H1 (cell line): ENCODE results near the gene PM20D1. TPM values are rescaled to one million over a fixed set of nuclear protein-coding genes. Genes with fewer than 3 reads are reported as not detected.

Experiments
- CTCF ChIA-PET: fragments of 300-600 bp; sonication (Branson Sonifier 250); formaldehyde crosslinking; loops from one replicate; lab custom pipeline; 2021; ENCODE audit not compliant: partially characterized antibody; lab: Charles Lee
- POLR2A ChIA-PET: fragments of 300-600 bp; sonication (Branson Sonifier 250); formaldehyde crosslinking; loops from one replicate; lab custom pipeline; 2021; ENCODE audit warnings: inconsistent platforms; ENCODE audit not compliant: partially characterized antibody; lab: Charles Lee
- DNase-seq, 2 experiments: peaks; one replicate each; pipeline versions ENCODE4 v3.0.0 to v3.0.0-alpha.2; 2010 to 2022; ENCODE audit warnings: low spot score in 2 of 2, low read depth in 1 of 2, mixed read lengths in 1 of 2
- FAIRE-seq: peaks from 2 replicates; lab custom pipeline; 2011; peaks lifted over from hg19 to GRCh38; lab: Jason Lieb, UNC
- H2AFZ ChIP-seq: 2 replicates; pipeline ENCODE4 v1.8.1; 2012; ENCODE audit warnings: low read length, inconsistent platforms
- H2AK5ac ChIP-seq: 2 replicates; pipeline ENCODE4 v1.6.1; 2013; ENCODE audit warnings: low read depth, low read length
- H2BK120ac ChIP-seq: replicated peaks from 2 replicates; pipeline ENCODE3; 2013; ENCODE audit warnings: low read depth, low read length, inconsistent platforms
- H2BK12ac ChIP-seq: 2 replicates; pipeline ENCODE4 v1.6.1; 2013; ENCODE audit warnings: low read depth, low read length
- H2BK15ac ChIP-seq: 2 replicates; pipeline ENCODE4 v1.6.1; 2013; ENCODE audit warnings: low read length
- H2BK20ac ChIP-seq: 2 replicates; pipeline ENCODE4 v1.6.1; 2013; ENCODE audit warnings: low read length
- H2BK5ac ChIP-seq: 2 replicates; pipeline ENCODE4 v1.6.1; 2013; ENCODE audit warnings: low read depth, low read length
- H3K14ac ChIP-seq: 2 replicates; pipeline ENCODE4 v1.6.1; 2013; ENCODE audit warnings: inconsistent platforms; ENCODE audit not compliant: insufficient read length
- H3K18ac ChIP-seq: 2 replicates; pipeline ENCODE4 v1.6.1; 2013; ENCODE audit warnings: low read length; ENCODE audit errors: extremely low read depth
- H3K23ac ChIP-seq: 2 replicates; pipeline ENCODE4 v1.6.1; 2013; ENCODE audit warnings: inconsistent platforms; ENCODE audit not compliant: insufficient read length
- H3K23me2 ChIP-seq: 2 replicates; pipeline ENCODE4 v1.6.1; 2013; ENCODE audit warnings: low read depth, low read length
- H3K27ac ChIP-seq: 2 replicates; pipeline ENCODE4 v1.6.1; 2011; ENCODE audit warnings: low read depth, low read length, inconsistent platforms
- H3K27me3 ChIP-seq, 4 experiments: replicated peaks in 1 of 4; 1 replicate in 1 of 4; 2 replicates in 3 of 4; pipeline versions ENCODE4 v1.6.1 to v1.8.1; 2011 to 2013; ENCODE audit warnings: low read length in 3 of 4, mild to moderate bottlenecking in 3 of 4, inconsistent platforms in 2 of 4, mixed read lengths in 2 of 4, moderate library complexity in 1 of 4; ENCODE audit not compliant: control insufficient read depth in 3 of 4, insufficient read depth in 3 of 4; ENCODE audit errors: extremely low read depth in 1 of 4
- H3K36me3 ChIP-seq, 4 experiments: 2 replicates each; pipeline versions ENCODE4 v1.6.1 to v1.8.1; 2011 to 2013; ENCODE audit warnings: mild to moderate bottlenecking in 4 of 4, low read length in 3 of 4, moderate library complexity in 2 of 4, control low read depth in 1 of 4, inconsistent platforms in 1 of 4; ENCODE audit not compliant: insufficient read depth in 4 of 4, control insufficient read depth in 2 of 4
- H3K4ac ChIP-seq: replicated peaks from 2 replicates; pipeline ENCODE3; 2013; ENCODE audit warnings: low read length, low read depth, mixed read lengths, inconsistent platforms; ENCODE audit not compliant: insufficient read length
- H3K4me1 ChIP-seq, 4 experiments: replicated peaks in 1 of 4; 1 replicate in 1 of 4; 2 replicates in 3 of 4; pipeline versions ENCODE4 v1.6.1 to v1.8.1; 2011 to 2013; ENCODE audit warnings: low read length in 3 of 4, inconsistent platforms in 2 of 4, mixed read lengths in 1 of 4; ENCODE audit not compliant: insufficient read depth in 4 of 4, control insufficient read depth in 3 of 4
- H3K4me2 ChIP-seq, 2 experiments: 2 replicates each; pipeline versions ENCODE4 v1.6.1 to v1.8.1; 2011 to 2013; ENCODE audit warnings: low read depth in 2 of 2, low read length in 2 of 2, control low read depth in 1 of 2, inconsistent platforms in 1 of 2, mild to moderate bottlenecking in 1 of 2; ENCODE audit not compliant: insufficient read depth in 1 of 2
- H3K4me3 ChIP-seq, 4 experiments: fragments of 200-600, 300-600 bp in 1 of 4; sonication (generic), shearing (Covaris generic), sonication (Bioruptor Twin) in 1 of 4; 2 replicates each; pipeline versions ENCODE4 v1.5.1 to v1.8.1; 2011 to 2016; ENCODE audit warnings: low read length in 4 of 4, low read depth in 3 of 4, control low read depth in 2 of 4, inconsistent platforms in 2 of 4, mild to moderate bottlenecking in 2 of 4, mixed read lengths in 1 of 4, moderate library complexity in 1 of 4; ENCODE audit not compliant: insufficient read depth in 2 of 4; ENCODE audit errors: extremely low read depth in 1 of 4
- H3K56ac ChIP-seq: replicated peaks from 2 replicates; pipeline ENCODE3; 2013; ENCODE audit warnings: low read depth, mild to moderate bottlenecking, mixed read lengths, low read length, inconsistent platforms; ENCODE audit not compliant: insufficient read length
- H3K79me1 ChIP-seq: 2 replicates; pipeline ENCODE4 v1.6.1; 2013; ENCODE audit warnings: low read depth, low read length, control low read depth
- H3K79me2 ChIP-seq, 2 experiments: 2 replicates each; pipeline versions ENCODE4 v1.6.1 to v1.8.1; 2012 to 2013; ENCODE audit warnings: low read length in 2 of 2, mild to moderate bottlenecking in 2 of 2, inconsistent platforms in 1 of 2; ENCODE audit not compliant: insufficient read depth in 2 of 2, control insufficient read depth in 1 of 2
- H3K9ac ChIP-seq, 4 experiments: replicated peaks in 1 of 4; 1 replicate in 1 of 4; 2 replicates in 3 of 4; pipeline versions ENCODE4 v1.6.1 to v1.8.1; 2011 to 2013; ENCODE audit warnings: low read depth in 3 of 4, low read length in 3 of 4, control low read depth in 2 of 4, mild to moderate bottlenecking in 2 of 4, moderate library complexity in 2 of 4, inconsistent platforms in 1 of 4; ENCODE audit errors: extremely low read depth in 1 of 4
- H3K9me3 ChIP-seq, 2 experiments: 2 replicates each; pipeline versions ENCODE4 v1.6.1 to v1.8.1; 2012 to 2013; ENCODE audit warnings: mild to moderate bottlenecking in 2 of 2, moderate library complexity in 2 of 2, control low read depth in 1 of 2, inconsistent platforms in 1 of 2, low read depth in 1 of 2, low read length in 1 of 2, mixed read lengths in 1 of 2; ENCODE audit not compliant: insufficient read depth in 2 of 2
- H4K20me1 ChIP-seq, 2 experiments: replicated peaks in 1 of 2; 2 replicates each; pipeline versions ENCODE3 to v1.8.1; 2011 to 2013; ENCODE audit warnings: inconsistent platforms in 2 of 2, low read length in 2 of 2, mild to moderate bottlenecking in 1 of 2; ENCODE audit not compliant: insufficient read depth in 2 of 2, control insufficient read depth in 1 of 2
- H4K5ac ChIP-seq: 2 replicates; pipeline ENCODE4 v1.6.1; 2013; ENCODE audit warnings: low read length, low read depth, mixed read lengths, inconsistent platforms; ENCODE audit not compliant: insufficient read length
- H4K8ac ChIP-seq: 2 replicates; pipeline ENCODE4 v1.8.0; 2013; ENCODE audit warnings: mild to moderate bottlenecking, moderate library complexity, low read length, inconsistent platforms; ENCODE audit not compliant: insufficient read depth; ENCODE audit errors: extremely low read depth
- H4K91ac ChIP-seq: replicated peaks from 2 replicates; pipeline ENCODE3; 2013; ENCODE audit warnings: low read length, mixed read lengths, inconsistent platforms; ENCODE audit not compliant: insufficient read length
- CTCF ChIP-seq, 3 experiments: IDR thresholded peaks; 1 replicate in 2 of 3; 2 replicates in 1 of 3; pipeline versions ENCODE4 v1.5.1 to v1.6.1; 2011; ENCODE audit warnings: low read length in 3 of 3, mild to moderate bottlenecking in 3 of 3, inconsistent platforms in 2 of 3, low read depth in 1 of 3, moderate library complexity in 1 of 3; ENCODE audit not compliant: insufficient read depth in 1 of 3; ENCODE audit errors: control extremely low read depth in 1 of 3
- RAD21 ChIP-seq, 2 experiments: IDR thresholded peaks in 1 of 2; conservative IDR thresholded peaks in 1 of 2; 2 replicates each; pipeline ENCODE4 v1.6.1; 2011; ENCODE audit warnings: low read depth in 2 of 2, low read length in 2 of 2, improper control_type of control experiment in 1 of 2, inconsistent platforms in 1 of 2, mild to moderate bottlenecking in 1 of 2, moderate library complexity in 1 of 2
- SP2 ChIP-seq: IDR thresholded peaks from 2 replicates; pipeline ENCODE4 v1.6.1; 2012; ENCODE audit warnings: mild to moderate bottlenecking, low read length, inconsistent platforms
- WGBS, 2 experiments: shearing (Covaris generic) in 1 of 2; methylation state at CpG; one replicate each; pipeline versions ENCODE4 v1.1.6 to v1.1.7; 2013 to 2015; ENCODE audit warnings: low lambda C conversion rate in 2 of 2, mixed read lengths in 2 of 2, inconsistent platforms in 1 of 2, low coverage in 1 of 2, missing lambda C conversion rate in 1 of 2; ENCODE audit not compliant: insufficient replicate concordance in 2 of 2, insufficient coverage in 1 of 2, insufficient read length in 1 of 2; ENCODE audit errors: extremely low coverage in 1 of 2, missing lambda C conversion rate in 1 of 2; 5-methylcytosine and 5-hydroxymethylcytosine counted together
- polyA plus RNA-seq, 7 experiments: library from polyadenylated mRNA; depleted of rRNA in 3 of 7; stranded (reverse) in 5 of 7; unstranded in 2 of 7; fragments of >200 nt in 5 of 7; fragments of 200-250 nt in 2 of 7; gene quantifications; 1 replicate in 5 of 7; 2 replicates in 1 of 7; 4 replicates in 1 of 7; pipeline versions ENCODE4 v1.2.1 to v1.2.3, GENCODE V29; 2011 to 2013; ENCODE audit warnings: missing spikeins in 2 of 7, mixed read lengths in 2 of 7
- total RNA-seq: library from RNA; stranded (reverse); fragmentation: NEBNext Ultra II Directional; extraction: Animal tissue kit (Norgen Biotek cat#: 25700); gene quantifications from 2 replicates; pipeline ENCODE4 v1.2.1, GENCODE V29; 2021

The PM20D1 gene
- total and polyA plus RNA-seq, 2 of the 8 experiments (the other 6 are each of a cell fraction or from before 2014, with no cell fraction given): 0.05 TPM; not detected in 1

- no peaks in the 10 kb centered on the region for H4K20me1 ChIP-seq
- no peak overlapping the region for H2AFZ ChIP-seq
- no peak overlapping the region for H4K5ac ChIP-seq
- no peak overlapping the region for H3K18ac ChIP-seq
- no peaks in the 10 kb centered on the region for H3K9me3 ChIP-seq
- no peak overlapping the region for H3K56ac ChIP-seq
- ChIA-PET POLR2A (interaction anchor here (0.8 to 1.5 kb wide), 6 partner anchors 14 to 186 kb away, joined by 3 to 4 read pairs (median 3); partner anchors contain the start of gene NUCKS1), CTCF (interaction anchor here (0.5 to 11.7 kb wide), 67 partner anchors 8 to 636 kb away, joined by 3 to 206 read pairs (median 5); no protein-coding TSS in a partner anchor)
- no peak overlapping the region for H4K8ac ChIP-seq
- H3K23ac ChIP-seq: no peak overlapping the region
- H3K23me2 ChIP-seq: no peaks in the 10 kb centered on the region; the same call in 1 of the 2 replicates
- no peak overlapping the region for H2BK12ac ChIP-seq
- no peak overlapping the region for H2BK5ac ChIP-seq
- no peak overlapping the region for H3K4me3 ChIP-seq
- no peaks in the 10 kb centered on the region for H3K27me3 ChIP-seq
- no peak overlapping the region for H2AK5ac ChIP-seq
- H3K9ac ChIP-seq: no peak overlapping the region
- H2BK120ac ChIP-seq: no peak overlapping the region
- H3K79me1 ChIP-seq: no peaks in the 10 kb centered on the region
- DNase-seq: peak in 1 of 2 experiments; percentile 70
- no peak overlapping the region for H3K4me2 ChIP-seq
- no peak overlapping the region for H3K27ac ChIP-seq
- no peak overlapping the region for H3K14ac ChIP-seq
- H2BK15ac ChIP-seq: no peak overlapping the region
- WGBS, 2 experiments: 86% methylated on average over 5 of the region's 5 CpGs; no CpG with 5 or more reads in 1 of the 2 experiments
- H4K91ac ChIP-seq: no peak overlapping the region
- peaks cover 8 to 28% (median 24%) of the 10 kb centered on the region in 4 experiments for H3K36me3 ChIP-seq
- no peak overlapping the region for H3K4ac ChIP-seq
- H3K79me2 ChIP-seq: no peaks in the 10 kb centered on the region
- no peaks in the 10 kb centered on the region for H3K4me1 ChIP-seq
- TF ChIP-seq CTCF (IDR thresholded peaks at IDR 0.05; ENCODE audit: control extremely low read depth in 1 of 3, insufficient read depth in 1 of 3, low read depth in 1 of 3, low read length in 3 of 3) (peak; percentile 82 to 84 (median 84)), RAD21 (IDR thresholded peaks at IDR 0.05 in 1 of 2, conservative IDR thresholded peaks at IDR 0.05 in 1 of 2; ENCODE audit: low read depth in 2 of 2, low read length in 2 of 2) (peak; percentile 93 to 95), SP2 (no peak)
- no peak for FAIRE-seq
- H2BK20ac ChIP-seq: no peak overlapping the region
Measured at GRCh38 chr1:205791568-205792180, 58.3 kb downstream of the PM20D1 start.
